ENCODE data around the gene LENG9.

The LENG9 gene

DNA sequence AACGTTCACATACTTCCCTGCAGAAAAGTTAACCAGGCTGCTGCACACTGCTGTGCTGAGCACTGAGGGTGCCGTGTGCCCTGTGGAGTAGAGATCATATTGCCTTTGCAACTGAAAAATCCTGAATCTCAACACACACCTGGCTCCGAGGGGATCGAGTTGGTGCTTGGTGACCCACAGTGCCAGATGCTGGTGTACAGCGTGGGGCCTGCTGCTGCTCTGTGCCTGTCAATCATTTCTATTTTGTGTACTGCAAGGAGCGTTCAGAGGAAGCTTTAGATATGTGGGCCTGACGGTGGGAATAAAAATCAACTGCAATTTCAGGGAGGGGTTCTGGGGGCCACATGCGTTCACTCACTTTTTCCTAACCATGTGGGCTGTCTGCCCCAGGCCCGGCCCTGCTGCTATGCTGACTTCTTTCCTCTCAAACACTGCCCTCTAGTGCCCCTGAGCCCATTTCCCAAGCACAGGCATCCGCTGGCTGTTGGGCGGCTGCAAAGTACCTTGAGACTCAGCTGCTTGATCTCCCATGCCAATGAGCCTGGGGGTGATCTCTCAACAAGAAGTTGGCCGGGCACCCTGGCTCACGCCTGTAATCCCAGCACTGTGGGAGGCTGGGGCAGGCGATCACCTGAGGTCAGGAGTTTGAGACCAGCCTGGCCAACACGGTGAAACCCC lies 24.3 kb downstream of the LENG9 start:
- no peak for DNase-seq (ENCODE audit: low read depth, low spot score)

DNA sequence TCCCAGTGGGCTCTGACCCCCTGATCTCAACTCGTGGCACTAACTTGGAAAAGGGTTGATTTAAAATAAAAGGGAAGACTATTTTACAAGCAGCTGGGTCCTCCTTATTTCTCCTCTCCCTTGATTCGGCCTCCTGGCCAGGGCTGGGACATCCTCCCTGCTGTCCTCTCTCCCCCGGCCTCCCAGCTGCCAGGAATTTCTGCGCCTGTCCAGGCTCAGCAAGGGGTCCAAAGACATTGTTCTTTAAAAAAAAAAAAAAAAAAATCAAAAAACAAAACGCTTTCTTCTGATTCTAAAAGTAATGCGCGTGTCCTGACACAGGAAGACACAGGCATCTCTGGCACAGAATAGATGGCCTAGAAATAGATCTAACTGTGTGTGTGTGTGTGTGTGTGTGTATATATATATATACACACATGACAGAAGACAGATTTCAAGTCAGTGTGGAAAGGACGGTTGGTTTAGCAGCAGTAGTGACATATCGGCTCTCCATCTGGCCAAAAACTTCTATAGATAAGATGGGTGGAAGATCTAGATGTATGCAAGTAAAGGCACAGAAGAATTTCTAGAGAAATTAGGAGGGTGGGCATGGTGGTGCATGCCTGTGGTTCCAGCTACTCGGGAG lies 26.8 kb downstream of the LENG9 start:
- DNase-seq (ENCODE audit: low read depth, low spot score), result no peak

DNA sequence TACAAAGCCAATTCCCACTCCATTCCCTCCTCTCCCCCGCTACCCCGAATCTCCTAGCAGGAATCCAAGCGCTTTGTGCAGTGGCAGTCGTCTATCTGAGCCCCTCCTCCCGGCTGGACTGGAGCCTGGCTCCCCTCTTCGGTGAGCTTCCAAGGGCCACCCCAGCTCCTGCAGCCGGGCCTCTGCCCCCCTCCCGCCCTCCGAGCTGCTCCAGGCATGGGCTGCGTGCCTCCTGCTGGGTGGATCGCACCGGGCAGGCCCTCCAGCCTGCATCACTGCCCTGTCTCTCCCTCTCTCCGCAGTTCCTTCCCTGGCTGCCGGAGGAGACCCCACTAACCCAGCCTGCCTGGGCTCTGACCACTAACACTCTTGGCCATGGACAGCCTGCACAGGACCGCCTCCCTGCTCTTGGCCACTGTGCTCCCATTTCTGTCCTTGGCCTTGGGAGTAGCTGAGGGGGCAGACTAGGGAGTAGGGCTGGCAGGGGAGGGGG lies 27.5 kb downstream of the LENG9 start:
- no peak for DNase-seq (ENCODE audit: low read depth, low spot score)

GRCh38 chr19:54435551-54436016 lies 28.0 kb downstream of the LENG9 start:
- DNase-seq (ENCODE audit: low read depth, low spot score), result no peak

DNA sequence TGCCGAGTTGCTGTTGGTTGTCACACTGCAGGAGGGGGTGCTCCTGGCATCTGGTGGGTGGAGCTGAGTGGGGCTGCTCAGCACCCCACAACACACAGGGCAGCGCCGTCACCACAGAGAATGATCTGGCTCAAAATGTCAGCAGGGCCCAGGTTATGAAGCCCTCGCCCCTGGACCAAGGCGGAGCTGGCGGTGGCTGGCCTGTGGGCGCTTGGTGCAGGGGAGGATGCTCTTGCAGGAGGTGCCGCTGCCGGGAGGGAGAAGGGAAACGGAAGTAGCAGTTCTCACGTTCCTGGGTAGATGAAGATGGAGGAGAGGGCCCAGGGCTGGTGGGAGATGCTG lies 28.7 kb downstream of the LENG9 start:
- no peak for DNase-seq (ENCODE audit: low read depth, low spot score)

DNA sequence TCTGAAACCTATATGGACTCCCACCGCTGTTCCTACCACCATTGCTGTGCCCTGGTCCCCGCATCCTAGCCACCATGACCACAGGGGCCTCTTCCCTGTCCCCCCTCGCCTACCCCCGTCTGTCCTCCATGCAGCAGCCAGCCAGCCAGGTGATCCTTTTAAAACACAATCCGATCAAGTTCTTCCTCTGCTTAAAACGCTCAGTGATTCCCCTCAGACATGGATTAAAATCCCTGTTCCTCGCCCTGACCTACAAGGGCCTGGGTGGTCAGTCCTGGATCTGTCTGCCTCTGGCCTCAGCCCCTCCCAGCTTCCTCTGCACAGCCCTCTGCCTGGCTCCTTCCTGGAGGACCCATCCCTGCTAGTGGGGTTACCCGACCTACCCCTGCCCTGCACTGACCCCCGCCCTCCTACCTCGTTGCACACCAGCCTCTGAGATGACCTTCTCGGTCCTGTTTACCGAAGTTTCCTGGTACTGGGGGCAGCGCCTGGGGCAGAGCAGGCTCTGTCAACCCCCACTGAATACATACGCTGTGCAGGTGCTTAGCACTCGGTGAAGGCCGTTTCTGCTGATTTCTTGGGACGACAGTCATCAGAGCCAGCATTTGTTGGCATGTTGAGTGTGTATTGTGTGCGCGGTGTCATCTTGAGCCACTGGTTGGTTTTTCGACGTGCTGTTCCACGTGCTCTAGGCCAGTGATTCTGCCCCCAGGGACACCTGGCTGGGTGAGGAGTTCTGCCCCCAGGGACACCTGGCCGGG lies 29.3 kb downstream of the LENG9 start:
- DNase-seq (ENCODE audit: low read depth, low spot score), result no peak

DNA sequence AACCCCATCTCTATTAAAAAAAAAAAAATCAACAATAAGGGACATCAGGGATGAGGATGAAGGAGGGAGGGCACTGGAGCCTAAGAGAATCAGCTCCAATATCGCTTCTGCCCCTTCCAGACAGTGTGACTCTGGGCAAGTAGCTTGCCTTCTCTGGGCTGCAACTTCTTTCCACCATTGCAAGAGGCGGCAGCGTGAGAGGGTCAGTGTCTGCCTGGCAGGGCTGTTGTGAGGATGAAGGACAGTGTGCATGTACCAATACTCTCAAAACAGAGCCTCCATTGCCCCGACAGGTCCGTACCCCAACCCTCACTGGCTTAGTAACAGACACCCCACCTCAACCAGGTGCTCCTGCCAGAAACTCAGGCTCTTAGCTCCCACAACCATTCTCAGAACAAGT lies 29.9 kb downstream of the LENG9 start:
- no peak for DNase-seq (ENCODE audit: low read depth, low spot score)

- DNase-seq (ENCODE audit: low read depth, low spot score), result no peak
Measured at GRCh38 chr19:54432144-54432738, 31.3 kb downstream of the LENG9 start.

GRCh38 chr19:54431255-54431838 lies 32.2 kb downstream of the LENG9 start:
- no peak for DNase-seq (ENCODE audit: low read depth, low spot score)

- no peak for DNase-seq (ENCODE audit: low read depth, low spot score)
Measured at GRCh38 chr19:54430306-54431254, 33.0 kb downstream of the LENG9 start.

DNA sequence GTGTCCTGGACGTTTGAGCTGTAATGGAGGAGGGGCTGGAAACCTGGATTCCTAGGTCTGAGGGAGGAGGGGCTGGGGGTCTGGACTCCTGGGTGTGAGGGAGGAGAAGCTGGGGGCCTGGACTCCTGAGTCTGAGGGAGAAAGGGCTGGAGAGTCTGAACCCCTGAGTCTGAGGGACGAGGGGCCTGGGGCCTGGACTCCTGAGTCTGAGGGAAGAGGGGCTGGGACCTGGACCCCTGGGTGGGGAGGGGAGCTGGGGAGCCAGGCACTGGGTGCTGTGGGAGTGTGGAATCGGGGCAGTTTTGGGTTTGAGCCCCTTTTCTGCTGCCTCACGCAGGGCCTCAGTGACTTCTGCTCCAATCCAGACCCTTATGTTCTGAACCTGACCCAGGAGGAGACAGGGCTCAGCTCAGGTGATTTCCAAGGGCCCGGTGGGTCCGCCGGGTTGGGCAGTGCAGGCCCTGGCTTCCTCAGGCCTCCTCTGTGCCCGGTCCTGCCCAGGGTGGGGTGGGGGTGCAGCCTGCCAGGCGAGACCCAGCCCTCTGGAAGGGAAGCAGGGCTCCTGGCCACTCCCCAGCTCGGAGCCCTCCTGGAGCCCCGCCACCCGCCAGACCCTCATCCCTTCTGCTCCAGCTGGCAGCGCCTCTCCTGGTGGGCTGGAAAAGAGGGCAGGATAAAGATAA lies 33.9 kb downstream of the LENG9 start:
- DNase-seq (ENCODE audit: low read depth, low spot score), result no peak

- no peak for DNase-seq (ENCODE audit: low read depth, low spot score)
Measured at GRCh38 chr19:54429176-54429495, 34.4 kb downstream of the LENG9 start.

DNA sequence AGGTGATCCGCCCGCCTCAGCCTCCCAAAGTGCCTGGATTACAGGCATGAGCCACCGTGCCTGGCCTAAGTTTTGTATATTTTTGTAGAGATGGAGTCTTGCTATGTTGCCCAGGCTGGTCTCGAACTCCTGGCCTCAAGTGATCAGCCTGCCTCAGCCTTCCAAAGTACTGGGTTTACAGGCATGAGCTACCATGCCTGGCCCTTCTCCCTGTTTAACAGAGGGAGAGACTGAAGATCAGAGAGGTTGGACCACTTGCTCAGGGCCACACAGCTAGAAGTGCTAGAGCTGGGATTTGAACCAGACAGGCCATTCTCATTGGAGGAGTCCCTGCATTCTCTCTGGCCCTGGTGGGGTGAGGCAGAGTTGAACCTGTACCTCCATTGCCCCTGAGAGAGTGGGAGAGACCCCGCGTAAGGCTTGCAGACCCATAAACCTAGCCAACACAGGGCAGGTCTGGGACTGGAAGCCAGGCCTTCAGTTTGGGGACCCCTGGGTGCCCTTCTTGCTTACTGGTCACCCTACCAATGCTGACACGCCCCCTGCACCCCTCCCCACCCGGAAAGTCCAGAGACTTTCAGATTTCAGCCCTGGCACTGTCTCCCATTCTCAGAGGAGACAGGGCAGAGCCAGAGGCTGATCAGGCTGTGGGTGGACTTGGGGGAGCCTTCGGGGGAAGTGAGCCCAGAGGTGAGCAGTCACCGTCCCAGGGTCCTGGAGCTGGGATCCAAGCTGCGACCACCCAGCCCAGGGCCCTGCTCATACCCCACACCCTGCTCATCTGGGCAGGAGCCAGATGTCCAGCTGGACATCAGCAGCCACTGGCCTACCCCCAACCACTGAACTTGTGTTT lies 35.0 kb downstream of the LENG9 start:
- no peak for DNase-seq (ENCODE audit: low read depth, low spot score)

GRCh38 chr19:54427586-54427985 lies 36.0 kb downstream of the LENG9 start:
- no peak for DNase-seq (ENCODE audit: low read depth, low spot score)

- no peak for DNase-seq (ENCODE audit: low read depth, low spot score)
Measured at GRCh38 chr19:54426291-54426931, 37.2 kb downstream of the LENG9 start.

DNA sequence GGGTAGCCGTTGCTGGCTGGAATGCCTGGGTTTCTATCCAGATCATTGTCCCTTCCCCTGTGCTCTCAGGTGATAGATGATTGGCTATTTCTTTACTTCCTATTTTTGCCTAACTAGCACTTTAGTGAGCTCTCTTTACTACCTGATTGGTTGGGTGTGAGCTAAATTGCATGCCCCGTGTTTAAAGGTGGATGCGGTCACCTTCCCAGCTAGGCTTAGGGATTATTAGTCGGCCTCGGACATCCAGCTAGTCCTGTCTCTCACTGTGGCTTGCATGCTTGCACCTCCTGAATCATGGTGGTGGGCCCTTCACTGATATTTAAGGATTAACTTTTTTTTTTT lies 38.2 kb downstream of the LENG9 start:
- DNase-seq (ENCODE audit: low read depth, low spot score), result no peak

GRCh38 chr19:54424660-54425381 lies 38.8 kb downstream of the LENG9 start:
- DNase-seq (ENCODE audit: low read depth, low spot score), result no peak

- DNase-seq (ENCODE audit: low read depth, low spot score), result no peak
Measured at GRCh38 chr19:54424201-54424600, 39.4 kb downstream of the LENG9 start.

Measured in activated naive CD8-positive, alpha-beta T cell treated with anti-CD3 and anti-CD28 coated beads, Interleukin-2, amount 50 U/mL, for 16 hours (primary cell).